ENCODE data around the gene EVI5.

The EVI5 gene

DNA sequence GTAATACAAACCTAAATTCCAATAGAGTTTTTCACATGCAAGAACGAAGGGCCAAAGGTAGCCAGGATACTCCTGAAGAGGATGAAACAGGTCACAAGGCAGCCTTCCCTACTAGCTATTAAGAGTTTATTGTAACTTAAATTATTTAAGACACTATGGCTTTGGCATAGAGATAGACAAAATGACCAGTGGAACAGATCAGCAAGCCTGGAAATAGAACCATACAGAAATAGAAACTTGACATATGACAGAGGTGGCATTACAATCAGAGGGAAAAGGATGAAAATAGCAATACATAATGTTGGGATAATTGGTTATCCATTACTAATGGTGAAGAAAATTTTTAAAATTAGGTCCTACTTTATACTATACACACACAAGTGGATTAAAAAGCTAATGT is 314.7 kb downstream of the EVI5 start:
- no peaks in the 10 kb centered on the region for H3K9me3 ChIP-seq
- H3K27me3 ChIP-seq = no peaks in the 10 kb centered on the region
- no peak overlapping the region for H3K4me3 ChIP-seq (ENCODE audit: low read depth in 1 of 2, low read length in 1 of 2)
- TF ChIP-seq, protein P1, sequence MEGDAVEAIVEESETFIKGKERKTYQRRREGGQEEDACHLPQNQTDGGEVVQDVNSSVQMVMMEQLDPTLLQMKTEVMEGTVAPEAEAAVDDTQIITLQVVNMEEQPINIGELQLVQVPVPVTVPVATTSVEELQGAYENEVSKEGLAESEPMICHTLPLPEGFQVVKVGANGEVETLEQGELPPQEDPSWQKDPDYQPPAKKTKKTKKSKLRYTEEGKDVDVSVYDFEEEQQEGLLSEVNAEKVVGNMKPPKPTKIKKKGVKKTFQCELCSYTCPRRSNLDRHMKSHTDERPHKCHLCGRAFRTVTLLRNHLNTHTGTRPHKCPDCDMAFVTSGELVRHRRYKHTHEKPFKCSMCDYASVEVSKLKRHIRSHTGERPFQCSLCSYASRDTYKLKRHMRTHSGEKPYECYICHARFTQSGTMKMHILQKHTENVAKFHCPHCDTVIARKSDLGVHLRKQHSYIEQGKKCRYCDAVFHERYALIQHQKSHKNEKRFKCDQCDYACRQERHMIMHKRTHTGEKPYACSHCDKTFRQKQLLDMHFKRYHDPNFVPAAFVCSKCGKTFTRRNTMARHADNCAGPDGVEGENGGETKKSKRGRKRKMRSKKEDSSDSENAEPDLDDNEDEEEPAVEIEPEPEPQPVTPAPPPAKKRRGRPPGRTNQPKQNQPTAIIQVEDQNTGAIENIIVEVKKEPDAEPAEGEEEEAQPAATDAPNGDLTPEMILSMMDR (IDR thresholded peaks at IDR 0.05) = no peak
- no peaks in the 10 kb centered on the region for H3K36me3 ChIP-seq
- H3K4me1 ChIP-seq (ENCODE audit: control insufficient read depth in 1 of 2, insufficient read depth in 1 of 2, low read depth in 1 of 2, low read length in 1 of 2) = peaks cover 24 to 35% of the 10 kb centered on the region in 2 experiments
- no peak overlapping the region for H3K27ac ChIP-seq

DNA sequence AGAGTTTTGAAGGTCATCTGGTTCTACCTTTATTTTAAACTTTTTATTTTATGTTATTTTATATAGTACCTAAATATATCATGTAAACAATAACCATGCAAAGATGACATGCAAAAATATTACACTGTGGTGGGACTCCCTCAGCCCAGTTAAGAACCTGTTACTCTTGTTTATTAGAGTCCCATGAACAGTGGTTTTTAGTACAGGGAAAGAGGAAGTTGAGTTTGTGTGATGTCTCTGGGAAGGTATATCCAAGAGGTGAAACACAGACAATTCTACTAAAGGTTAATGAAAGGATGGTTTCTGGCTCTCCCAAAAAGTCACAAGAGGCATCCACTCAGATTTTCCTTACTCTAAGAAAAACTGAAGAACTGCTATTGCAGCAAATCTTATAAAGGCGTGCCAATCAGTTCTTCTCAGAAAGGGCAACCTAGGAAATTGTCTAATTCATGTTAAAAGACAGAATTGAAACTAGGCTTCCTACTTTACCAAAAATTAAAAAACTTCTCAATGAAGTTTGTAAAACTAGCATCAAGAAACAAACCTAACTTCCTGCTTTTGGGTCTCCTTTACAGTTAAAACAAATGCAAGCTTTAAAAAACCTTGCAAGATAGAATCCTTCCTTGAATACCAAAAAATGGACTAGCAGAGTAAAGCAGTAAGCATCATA is 318.1 kb downstream of the EVI5 start:
- H3K4me3 ChIP-seq (ENCODE audit: low read depth in 1 of 2, low read length in 1 of 2) = no peak overlapping the region
- TF ChIP-seq, protein P1 (IDR thresholded peaks at IDR 0.05) = no peak
- peak overlapping the region; percentile 63 for H3K27ac ChIP-seq
- H3K9me3 ChIP-seq = no peaks in the 10 kb centered on the region
- H3K36me3 ChIP-seq = no peaks in the 10 kb centered on the region
- H3K4me1 ChIP-seq (ENCODE audit: control insufficient read depth in 1 of 2, insufficient read depth in 1 of 2, low read depth in 1 of 2, low read length in 1 of 2) = peaks cover 51 to 58% of the 10 kb centered on the region in 2 experiments
- no peaks in the 10 kb centered on the region for H3K27me3 ChIP-seq

DNA sequence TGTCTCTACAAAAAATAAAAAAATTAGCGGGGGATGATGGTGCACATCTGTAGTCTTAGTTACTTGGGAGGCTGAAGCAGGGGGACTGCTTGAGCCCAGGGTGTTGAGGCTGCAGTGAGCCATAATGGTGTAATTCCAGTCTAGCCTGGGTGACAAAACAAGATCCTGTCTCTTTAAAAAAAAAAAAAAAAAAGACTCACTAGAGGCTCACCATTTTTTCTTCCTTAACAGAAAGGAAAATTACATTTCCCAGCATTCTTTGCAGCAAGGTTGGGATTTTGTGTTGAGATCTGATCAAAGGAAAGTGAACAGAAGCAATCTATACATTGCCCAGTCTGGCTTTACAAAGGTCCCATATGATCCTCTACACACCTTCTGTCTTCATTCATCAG is 319.7 kb downstream of the EVI5 start:
- H3K27ac ChIP-seq = peak overlapping the region; percentile 63
- no peaks in the 10 kb centered on the region for H3K9me3 ChIP-seq
- H3K4me3 ChIP-seq (ENCODE audit: low read depth in 1 of 2, low read length in 1 of 2) = no peak overlapping the region
- TF ChIP-seq, protein P1 (IDR thresholded peaks at IDR 0.05) = no peak
- peaks cover 67 to 74% of the 10 kb centered on the region in 2 experiments for H3K4me1 ChIP-seq (ENCODE audit: control insufficient read depth in 1 of 2, insufficient read depth in 1 of 2, low read depth in 1 of 2, low read length in 1 of 2)
- no peaks in the 10 kb centered on the region for H3K27me3 ChIP-seq
- no peaks in the 10 kb centered on the region for H3K36me3 ChIP-seq

DNA sequence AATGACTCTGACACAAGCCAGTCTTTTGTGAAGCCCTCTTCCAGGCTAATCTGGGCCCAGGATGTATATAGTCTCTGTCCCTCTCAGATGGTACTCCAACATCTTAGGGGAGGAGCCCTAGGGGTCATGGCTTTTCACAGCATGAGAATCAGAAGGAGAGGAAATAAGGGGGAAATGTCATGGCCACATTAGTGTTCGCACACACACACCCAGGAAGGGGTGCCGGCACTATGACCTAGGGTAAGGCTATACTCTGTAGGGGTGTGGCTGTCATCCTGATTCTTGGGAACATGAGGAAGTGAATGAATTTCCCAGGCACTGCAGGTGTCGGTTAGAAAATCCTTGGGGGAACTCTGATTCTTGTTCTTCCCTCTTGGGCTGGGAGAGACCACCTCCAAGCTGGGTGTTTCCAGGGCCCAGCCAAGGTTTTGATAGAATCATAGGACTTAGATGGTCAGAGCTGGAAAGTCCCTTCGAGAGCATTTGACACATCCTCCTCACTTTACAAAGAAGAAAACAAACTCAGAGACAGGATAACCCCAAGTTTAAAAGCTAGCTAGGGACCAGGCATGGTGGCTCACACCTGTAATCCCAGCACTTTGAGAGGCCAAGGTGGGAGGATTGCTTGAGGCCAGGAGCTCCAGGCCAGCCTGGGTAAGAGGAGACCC is 320.2 kb downstream of the EVI5 start:
- Histone ChIP-seq H3K9me3 (no peaks in the 10 kb centered on the region), H3K27me3 (no peaks in the 10 kb centered on the region), H3K4me1 (ENCODE audit: control insufficient read depth in 1 of 2, insufficient read depth in 1 of 2, low read depth in 1 of 2, low read length in 1 of 2) (peaks cover 72 to 79% of the 10 kb centered on the region in 2 experiments), H3K4me3 (ENCODE audit: low read depth in 1 of 2, low read length in 1 of 2) (no peak overlapping the region), H3K36me3 (no peaks in the 10 kb centered on the region), H3K27ac (peak overlapping the region; percentile 51)
- TF ChIP-seq, protein P1 (IDR thresholded peaks at IDR 0.05) = no peak

DNA sequence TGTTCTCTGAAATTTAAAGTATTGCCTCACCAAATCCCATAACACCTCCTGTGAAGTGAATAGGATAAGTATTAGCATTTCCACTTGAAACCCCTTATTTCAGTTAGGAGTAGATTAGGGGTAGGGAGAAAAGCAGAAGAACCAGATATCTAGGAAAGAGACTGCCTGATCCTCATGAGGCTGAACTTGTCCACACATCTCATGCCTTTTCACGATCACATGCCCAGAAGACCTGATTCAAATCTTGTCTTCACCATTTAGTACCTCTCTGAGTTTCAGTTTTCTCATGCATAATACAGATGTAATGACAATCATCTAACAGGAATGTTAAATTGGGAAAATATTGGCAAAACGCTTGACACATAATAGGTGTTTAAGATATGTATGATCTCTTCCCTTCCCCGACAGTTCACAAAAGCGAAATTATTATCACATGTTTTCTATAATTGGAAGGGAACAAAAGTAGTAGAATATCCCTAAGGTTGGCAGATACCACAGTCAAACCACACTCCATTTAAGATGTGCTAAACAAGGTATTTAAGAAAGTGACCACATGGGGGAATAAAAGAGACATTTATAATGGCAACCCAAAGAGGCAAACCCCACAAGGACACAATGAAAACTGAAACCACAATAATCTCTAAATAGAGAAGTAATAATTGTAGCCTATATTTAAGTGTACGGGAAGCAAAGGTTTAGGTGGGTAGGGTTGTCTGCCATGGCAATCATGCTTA is 323.4 kb downstream of the EVI5 start:
- Histone ChIP-seq H3K27me3 (no peaks in the 10 kb centered on the region), H3K36me3 (no peaks in the 10 kb centered on the region), H3K4me3 (ENCODE audit: low read depth in 1 of 2, low read length in 1 of 2) (peak overlapping the region in 1 of 2 experiments; percentile 10), H3K4me1 (ENCODE audit: control insufficient read depth in 1 of 2, insufficient read depth in 1 of 2, low read depth in 1 of 2, low read length in 1 of 2) (peaks cover 87 to 89% of the 10 kb centered on the region in 2 experiments), H3K27ac (peak overlapping the region; percentile 90), H3K9me3 (no peaks in the 10 kb centered on the region)
- TF ChIP-seq, protein P1 (IDR thresholded peaks at IDR 0.05) = no peak

Measured in neutrophil (primary cell).